ENCODE results near the gene URAD. TPM values are rescaled to one million over a fixed set of nuclear protein-coding genes. Genes with fewer than 3 reads are reported as not detected.

Gene URAD
- total and polyA plus RNA-seq, 7 donors, result not detected

- no peak for TF ChIP-seq CTCF (IDR thresholded peaks at IDR 0.05)
- H3K27ac ChIP-seq, result no peak overlapping the region
- 81 to 86% (median 82%) methylated on average over 5 of the region's 5 CpGs for WGBS, 3 donors
- H3K4me1 ChIP-seq, result no peaks in the 10 kb centered on the region
- no peaks in the 10 kb centered on the region for H3K36me3 ChIP-seq (ENCODE audit: insufficient read depth in 1 of 2, low read depth in 1 of 2)
- intact Hi-C loops (cut with DNase I), result no loop called here
- no peaks in the 10 kb centered on the region for H3K27me3 ChIP-seq (ENCODE audit: insufficient read depth in 3 of 3, low read length in 2 of 3)
- ATAC-seq (no peak), DNase-seq (no peak)
- no peak overlapping the region for H3K4me3 ChIP-seq
- H3K9me3 ChIP-seq, result no peaks in the 10 kb centered on the region
Measured at GRCh38 chr13:28031896-28032288, 43.4 kb upstream of the URAD start.

- Histone ChIP-seq H3K4me3 (no peak overlapping the region), H3K27me3 (ENCODE audit: insufficient read depth in 3 of 3, low read length in 2 of 3) (no peaks in the 10 kb centered on the region), H3K27ac (no peak overlapping the region), H3K4me1 (no peaks in the 10 kb centered on the region), H3K9me3 (no peaks in the 10 kb centered on the region), H3K36me3 (ENCODE audit: insufficient read depth in 1 of 2, low read depth in 1 of 2) (no peaks in the 10 kb centered on the region)
- intact Hi-C loops (cut with DNase I), result no loop called here
- no peak for TF ChIP-seq CTCF (IDR thresholded peaks at IDR 0.05)
- ATAC-seq (no peak), DNase-seq (no peak)
- 91 to 93% (median 92%) methylated on average over 10 of the region's 10 CpGs for WGBS, 3 donors
Measured at GRCh38 chr13:28031220-28031895, 42.9 kb upstream of the URAD start.

- Histone ChIP-seq H3K27ac (no peak overlapping the region), H3K36me3 (ENCODE audit: insufficient read depth in 1 of 2, low read depth in 1 of 2) (no peaks in the 10 kb centered on the region), H3K27me3 (ENCODE audit: insufficient read depth in 3 of 3, low read length in 2 of 3) (no peaks in the 10 kb centered on the region), H3K4me3 (no peak overlapping the region), H3K4me1 (no peaks in the 10 kb centered on the region), H3K9me3 (no peaks in the 10 kb centered on the region)
- DNase-seq, result no peak
- no peak for ATAC-seq
- TF ChIP-seq CTCF (IDR thresholded peaks at IDR 0.05), result no peak
- intact Hi-C loops (cut with DNase I), result no loop called here
- WGBS, 3 donors, result 63 to 77% (median 72%) methylated on average over 8 of the region's 8 CpGs
Measured at GRCh38 chr13:28027607-28028364, 39.3 kb upstream of the URAD start.

- DNase-seq (no peak), ATAC-seq (no peak)
- no peaks in the 10 kb centered on the region for H3K36me3 ChIP-seq (ENCODE audit: insufficient read depth in 1 of 2, low read depth in 1 of 2)
- H3K4me1 ChIP-seq, result no peaks in the 10 kb centered on the region
- H3K4me3 ChIP-seq, result no peak overlapping the region
- no peaks in the 10 kb centered on the region for H3K9me3 ChIP-seq
- TF ChIP-seq CTCF (IDR thresholded peaks at IDR 0.05), result no peak
- intact Hi-C loops (cut with DNase I), result no loop called here
- H3K27me3 ChIP-seq (ENCODE audit: insufficient read depth in 3 of 3, low read length in 2 of 3), result no peaks in the 10 kb centered on the region
- no peak overlapping the region for H3K27ac ChIP-seq
Measured at GRCh38 chr13:28027071-28027470, 38.6 kb upstream of the URAD start.

Data from psoas muscle (tissue), 8 donors.